PC-9 (cell line): ENCODE measurements around the gene GRM8. TPM values are rescaled to one million over a fixed set of nuclear protein-coding genes. Genes with fewer than 3 reads are reported as not detected.

Experiments
- BruUV-seq: library from RNA; stranded (reverse); fragments of 400-500 nt; replicated peaks from 2 replicates; lab custom pipeline; 2021; lab: Mats Ljungman, UMichigan
- CTCF ChIA-PET: fragments of 300-600 bp; sonication (Branson Sonifier 250); formaldehyde crosslinking; loops from one replicate; lab custom pipeline; 2022; ENCODE audit warnings: antibody characterized with exemption; lab: Charles Lee
- POLR2A ChIA-PET: fragments of 300-600 bp; sonication (Branson Sonifier 250); formaldehyde crosslinking; loops from one replicate; lab custom pipeline; 2022; ENCODE audit warnings: antibody characterized with exemption; ENCODE audit not compliant: unreplicated experiment; lab: Charles Lee
- DNase-seq, 2 experiments: peaks; one replicate each; pipeline versions ENCODE4 v3.0.0 to v3.0.0-alpha.2; 2015 to 2022; ENCODE audit warnings: mixed read lengths in 1 of 2
- H2AFZ ChIP-seq: fragments of 200-600 bp; sonication (generic); 2 replicates; pipeline ENCODE4 v1.8.1; 2017; ENCODE audit warnings: antibody characterized with exemption
- H3F3A ChIP-seq: fragments of 200-600 bp; sonication (generic); 2 replicates; pipeline ENCODE4 v1.8.1; 2017; ENCODE audit warnings: antibody characterized with exemption, mild to moderate bottlenecking, low read depth; ENCODE audit not compliant: insufficient read depth
- H3K27ac ChIP-seq: fragments of 200-600 bp; sonication (generic); 2 replicates; pipeline ENCODE4 v1.6.1; 2016; ENCODE audit warnings: mixed run types
- H3K27me3 ChIP-seq: fragments of 200-600 bp; sonication (generic); 2 replicates; pipeline ENCODE4 v1.6.1; 2016; ENCODE audit warnings: low read depth, mixed run types; ENCODE audit not compliant: insufficient read depth
- H3K36me3 ChIP-seq: fragments of 200-600 bp; sonication (generic); 2 replicates; pipeline ENCODE4 v1.6.1; 2016; ENCODE audit warnings: low read depth, mixed run types
- H3K4me1 ChIP-seq: fragments of 200-600 bp; sonication (generic); replicated peaks from 2 replicates; pipeline ENCODE4 v1.6.1; 2016; ENCODE audit warnings: mixed run types; ENCODE audit not compliant: insufficient read depth
- H3K4me2 ChIP-seq: fragments of 200-600 bp; sonication (generic); 2 replicates; pipeline ENCODE4 v1.6.1; 2017; ENCODE audit warnings: mixed run types
- H3K4me3 ChIP-seq: fragments of 200-600 bp; sonication (generic); 2 replicates; pipeline ENCODE4 v1.6.1; 2016; ENCODE audit warnings: mixed run types
- H3K79me2 ChIP-seq: fragments of 200-600 bp; sonication (generic); 2 replicates; pipeline ENCODE4 v1.6.1; 2017; ENCODE audit warnings: low read depth, mixed run types
- H3K9me2 ChIP-seq: fragments of 200-600 bp; sonication (generic); 2 replicates; pipeline ENCODE4 v1.8.1; 2017; ENCODE audit warnings: mild to moderate bottlenecking; ENCODE audit not compliant: insufficient read depth
- H3K9me3 ChIP-seq: fragments of 200-600 bp; sonication (generic); 2 replicates; pipeline ENCODE4 v1.8.1; 2016; ENCODE audit warnings: low read depth; ENCODE audit not compliant: insufficient read depth
- H4K20me1 ChIP-seq: fragments of 200-600 bp; sonication (generic); 2 replicates; pipeline ENCODE4 v1.8.1; 2017; ENCODE audit not compliant: insufficient read depth
- CTCF ChIP-seq: fragments of 200-600 bp; sonication (generic); conservative IDR thresholded peaks from 2 replicates; pipeline ENCODE4 v1.6.1; 2017; ENCODE audit warnings: mixed run types, antibody characterized with exemption, mild to moderate bottlenecking, moderate library complexity
- EZH2 ChIP-seq: fragments of 200-600 bp; sonication (generic); IDR thresholded peaks from 2 replicates; pipeline ENCODE4 v1.8.0; 2017; ENCODE audit warnings: antibody characterized with exemption, low read depth
- intact Hi-C: fragments of 100-400 bp; cut with micrococcal nuclease; formaldehyde crosslinking; loops from one replicate; pipeline ENCODE4 v1.10.0; 2022; ENCODE audit not compliant: unreplicated experiment
- total RNA-seq: library from RNA; stranded (reverse); gene quantifications from 2 replicates; pipeline ENCODE4 v1.2.3, GENCODE V29; 2021

The GRM8 gene
- total RNA-seq, 1 experiment from 2014 or later: not detected

GRCh38 chr7:126525906-126526305, 726.8 kb downstream of the GRM8 start:
- Histone ChIP-seq H3K4me2 (no peak overlapping the region), H3K36me3 (no peaks in the 10 kb centered on the region), H3K4me3 (no peak overlapping the region), H4K20me1 (no peaks in the 10 kb centered on the region), H3K4me1 (no peaks in the 10 kb centered on the region), H3F3A (no peaks in the 10 kb centered on the region), H3K9me3 (no peaks in the 10 kb centered on the region), H3K79me2 (no peaks in the 10 kb centered on the region), H3K9me2 (peaks cover 3% of the 10 kb centered on the region; the same call in 1 of the 2 replicates), H3K27me3 (no peaks in the 10 kb centered on the region), H3K27ac (no peak overlapping the region), H2AFZ (no peak overlapping the region)
- intact Hi-C loops: no loop called here
- no TSS peak for BruUV-seq
- ChIA-PET CTCF (no interaction called here), POLR2A (no interaction called here)
- no peak for DNase-seq
- TF ChIP-seq CTCF (no peak), EZH2 (no peak)

GRCh38 chr7:126524967-126525366, 727.8 kb downstream of the GRM8 start:
- intact Hi-C loops: no loop called here
- CTCF ChIA-PET: no interaction called here

GRCh38 chr7:126511046-126511445, 741.7 kb downstream of the GRM8 start:
- H4K20me1 ChIP-seq: no peaks in the 10 kb centered on the region
- no peak overlapping the region for H2AFZ ChIP-seq
- no peak overlapping the region for H3K4me2 ChIP-seq
- intact Hi-C loops: no loop called here
- H3K27me3 ChIP-seq: no peaks in the 10 kb centered on the region
- no peaks in the 10 kb centered on the region for H3K36me3 ChIP-seq
- no peak for DNase-seq
- POLR2A ChIA-PET: interaction anchor here (0.7 kb wide), 1 partner anchor 266 kb away, joined by 5 read pairs; no protein-coding TSS in a partner anchor
- TF ChIP-seq CTCF: no peak
- no peak for TF ChIP-seq EZH2
- H3K9me3 ChIP-seq: no peaks in the 10 kb centered on the region
- CTCF ChIA-PET: no interaction called here
- no peak overlapping the region for H3K27ac ChIP-seq
- H3F3A ChIP-seq: no peaks in the 10 kb centered on the region
- no TSS peak for BruUV-seq
- no peak overlapping the region for H3K4me3 ChIP-seq
- no peaks in the 10 kb centered on the region for H3K79me2 ChIP-seq
- no peaks in the 10 kb centered on the region for H3K9me2 ChIP-seq
- H3K4me1 ChIP-seq: no peaks in the 10 kb centered on the region

More at GRCh38 chr7:126524967-126525366, 727.8 kb downstream of the GRM8 start:
- TF ChIP-seq CTCF (no peak), EZH2 (no peak)
- Histone ChIP-seq H3K4me2 (no peak overlapping the region), H2AFZ (no peak overlapping the region), H4K20me1 (no peaks in the 10 kb centered on the region), H3K9me3 (no peaks in the 10 kb centered on the region), H3K4me3 (no peak overlapping the region), H3K27me3 (no peaks in the 10 kb centered on the region), H3K4me1 (no peaks in the 10 kb centered on the region), H3K27ac (no peak overlapping the region), H3K79me2 (no peaks in the 10 kb centered on the region), H3F3A (no peaks in the 10 kb centered on the region), H3K9me2 (peaks cover 3% of the 10 kb centered on the region; the same call in 1 of the 2 replicates), H3K36me3 (no peaks in the 10 kb centered on the region)
- POLR2A ChIA-PET: no interaction called here
- no TSS peak for BruUV-seq
- DNase-seq: no peak
